Mesothelial cell of epicardium (in vitro differentiated cells): Measurements from ENCODE around the gene ADAMTS12. TPM values are rescaled to one million over a fixed set of nuclear protein-coding genes. Genes with fewer than 3 reads are reported as not detected.

ENCODE experiments used
- DNase-seq, 2 experiments: peaks; one replicate each; pipeline ENCODE4 v3.0.0; 2021; ENCODE audit warnings: low spot score in 2 of 2; ENCODE audit not compliant: unreplicated experiment in 2 of 2
- H3K27ac Mint-ChIP-seq: 2 replicates; pipeline ENCODE4 v1.8.0; 2021; ENCODE audit warnings: mixed read lengths
- H3K27me3 Mint-ChIP-seq: 2 replicates; pipeline ENCODE4 v1.8.0; 2021; ENCODE audit warnings: low read depth, mixed read lengths
- H3K36me3 Mint-ChIP-seq: 2 replicates; pipeline ENCODE4 v1.8.0; 2021; ENCODE audit warnings: mixed read lengths
- H3K4me1 Mint-ChIP-seq: 2 replicates; pipeline ENCODE4 v1.8.0; 2021; ENCODE audit warnings: mixed read lengths
- H3K4me3 Mint-ChIP-seq: 2 replicates; pipeline ENCODE4 v1.8.0; 2021; ENCODE audit warnings: mild to moderate bottlenecking, moderate library complexity, mixed read lengths
- H3K9me3 Mint-ChIP-seq: 2 replicates; pipeline ENCODE4 v1.8.0; 2021; ENCODE audit warnings: mixed read lengths
- CTCF ChIP-seq: fragments of 200-600 bp; sonication (generic); IDR thresholded peaks from one replicate; pipeline ENCODE4 v1.5.0; 2021; ENCODE audit warnings: antibody characterized with exemption; ENCODE audit not compliant: unreplicated experiment
- total RNA-seq: library from RNA; stranded (reverse); gene quantifications from 3 replicates; pipeline ENCODE4 v1.2.1, GENCODE V29; 2021

ADAMTS12 gene
- total RNA-seq, 1 donor from 2014 or later = 14.0 TPM

GRCh38 chr5:33894566-33894965, 2.8 kb upstream of the ADAMTS12 start:
- H3K4me1 Mint-ChIP-seq = peaks cover 22% of the 10 kb centered on the region
- DNase-seq = no peak
- H3K27me3 Mint-ChIP-seq = peaks cover 39% of the 10 kb centered on the region
- no peak overlapping the region for H3K27ac Mint-ChIP-seq
- no peak for TF ChIP-seq CTCF
- H3K4me3 Mint-ChIP-seq = no peak overlapping the region
- H3K36me3 Mint-ChIP-seq = no peaks in the 10 kb centered on the region
- no peaks in the 10 kb centered on the region for H3K9me3 Mint-ChIP-seq

- Mint-ChIP-seq H3K27ac (peak overlapping the region; percentile 81), H3K9me3 (no peaks in the 10 kb centered on the region), H3K36me3 (no peaks in the 10 kb centered on the region), H3K27me3 (peaks cover 40% of the 10 kb centered on the region), H3K4me3 (peak overlapping the region; percentile 73), H3K4me1 (peaks cover 26% of the 10 kb centered on the region)
- TF ChIP-seq CTCF = no peak
- DNase-seq = peak in 1 of 2 experiments; percentile 47
Observed at GRCh38 chr5:33892620-33893137, 889 bp upstream of the ADAMTS12 start.

- Mint-ChIP-seq H3K36me3 (no peaks in the 10 kb centered on the region), H3K27me3 (peaks cover 30% of the 10 kb centered on the region), H3K9me3 (no peaks in the 10 kb centered on the region), H3K4me3 (peak overlapping the region; percentile 70), H3K27ac (peak overlapping the region; percentile 55), H3K4me1 (peaks cover 26% of the 10 kb centered on the region)
- no peak for DNase-seq
- TF ChIP-seq CTCF = no peak
Observed at GRCh38 chr5:33891446-33891787, 373 bp downstream of the ADAMTS12 start.

GRCh38 chr5:33890131-33891032, 1.4 kb downstream of the ADAMTS12 start:
- H3K36me3 Mint-ChIP-seq = no peaks in the 10 kb centered on the region
- H3K27ac Mint-ChIP-seq = no peak overlapping the region
- no peak for DNase-seq
- H3K4me3 Mint-ChIP-seq = peak overlapping the region; percentile 70
- peaks cover 23% of the 10 kb centered on the region for H3K27me3 Mint-ChIP-seq
- no peak for TF ChIP-seq CTCF
- H3K4me1 Mint-ChIP-seq = peaks cover 26% of the 10 kb centered on the region
- no peaks in the 10 kb centered on the region for H3K9me3 Mint-ChIP-seq

- no peaks in the 10 kb centered on the region for H3K36me3 Mint-ChIP-seq
- no peak for DNase-seq
- no peak for TF ChIP-seq CTCF
- peaks cover 11% of the 10 kb centered on the region for H3K27me3 Mint-ChIP-seq
- no peaks in the 10 kb centered on the region for H3K9me3 Mint-ChIP-seq
- peaks cover 26% of the 10 kb centered on the region for H3K4me1 Mint-ChIP-seq
- no peak overlapping the region for H3K27ac Mint-ChIP-seq
- no peak overlapping the region for H3K4me3 Mint-ChIP-seq
Observed at GRCh38 chr5:33888587-33888986, 3.2 kb downstream of the ADAMTS12 start.
